ENCODE results near the gene SUN3.
A peak's percentile ranks its signal among the peaks of the same experiment; 100 is the strongest.

Gene SUN3

DNA sequence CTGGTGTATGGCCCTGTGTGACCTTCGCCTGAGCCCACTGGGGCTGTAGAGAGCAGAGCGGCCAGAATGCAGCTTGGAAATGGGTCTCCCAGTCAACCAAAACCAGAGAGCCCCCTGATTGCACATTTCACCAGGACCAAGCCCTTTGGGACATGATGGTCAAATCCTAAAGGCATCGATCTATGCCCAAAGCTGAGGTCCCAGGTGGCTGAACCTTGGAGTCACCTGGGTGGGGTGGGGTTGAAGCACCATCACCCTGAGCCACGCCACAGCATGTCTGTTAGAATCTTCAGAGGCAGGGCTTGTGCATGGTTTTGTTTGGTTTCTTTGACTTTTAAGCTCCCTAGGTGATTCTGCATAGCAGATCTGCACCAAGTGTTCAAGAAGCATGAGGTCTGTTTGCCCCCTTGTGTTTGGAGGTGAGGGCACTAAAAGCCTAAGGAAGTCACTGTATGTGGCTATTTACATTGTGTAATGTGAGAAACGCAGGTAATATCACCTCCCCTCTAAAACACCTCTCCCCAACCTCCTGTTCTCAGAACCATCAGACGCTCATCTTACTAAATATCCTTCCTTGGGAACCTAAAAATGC, 90.2 kb downstream of the SUN3 start:
- no peak overlapping the region for H3K4me3 ChIP-seq (replicated peaks in 1 of 2; ENCODE audit: low read depth in 2 of 2, low read length in 2 of 2)
- DNase-seq (ENCODE audit: low read depth in 2 of 2): peak in 1 of 2 donors; percentile 23
- TF ChIP-seq CTCF (IDR thresholded peaks at IDR 0.05; ENCODE audit: low read depth, low read length): no peak

GRCh38 chr7:47937711-47938573, 91.0 kb downstream of the SUN3 start:
- no peak for TF ChIP-seq CTCF (IDR thresholded peaks at IDR 0.05; ENCODE audit: low read depth, low read length)
- DNase-seq (ENCODE audit: low read depth in 2 of 2): no peak
- no peak overlapping the region for H3K4me3 ChIP-seq (replicated peaks in 1 of 2; ENCODE audit: low read depth in 2 of 2, low read length in 2 of 2)
